ENCODE measurements around the gene ZW10.
"Not testable (repeated sequence)": the region's sequence is repeated elsewhere in the genome, so short reads cannot be mapped to it uniquely, and the experiment has no call there.

Gene ZW10

GRCh38 chr11:113779496-113779895 is 6.0 kb upstream of the ZW10 start, which contains the start of gene CLDN25:
CLDN25 (plus strand) TSS chr11:113779796; CDS start chr11:113779796, 0 bp downstream.
- peaks cover 3% of the 10 kb centered on the region; the same call in 1 of the 2 replicates for H3K4me1 ChIP-seq (ENCODE audit: insufficient read depth, low read length)
- H3K9ac ChIP-seq (ENCODE audit: low read depth, low read length), result no peak within 1 kb of the TSS
- H3K9me3 ChIP-seq (ENCODE audit: control insufficient read depth, insufficient read depth, low read length), result no peaks in the 10 kb centered on the region
- no peaks in the 10 kb centered on the region for H3K36me3 ChIP-seq (ENCODE audit: insufficient read depth, low read length)

DNA sequence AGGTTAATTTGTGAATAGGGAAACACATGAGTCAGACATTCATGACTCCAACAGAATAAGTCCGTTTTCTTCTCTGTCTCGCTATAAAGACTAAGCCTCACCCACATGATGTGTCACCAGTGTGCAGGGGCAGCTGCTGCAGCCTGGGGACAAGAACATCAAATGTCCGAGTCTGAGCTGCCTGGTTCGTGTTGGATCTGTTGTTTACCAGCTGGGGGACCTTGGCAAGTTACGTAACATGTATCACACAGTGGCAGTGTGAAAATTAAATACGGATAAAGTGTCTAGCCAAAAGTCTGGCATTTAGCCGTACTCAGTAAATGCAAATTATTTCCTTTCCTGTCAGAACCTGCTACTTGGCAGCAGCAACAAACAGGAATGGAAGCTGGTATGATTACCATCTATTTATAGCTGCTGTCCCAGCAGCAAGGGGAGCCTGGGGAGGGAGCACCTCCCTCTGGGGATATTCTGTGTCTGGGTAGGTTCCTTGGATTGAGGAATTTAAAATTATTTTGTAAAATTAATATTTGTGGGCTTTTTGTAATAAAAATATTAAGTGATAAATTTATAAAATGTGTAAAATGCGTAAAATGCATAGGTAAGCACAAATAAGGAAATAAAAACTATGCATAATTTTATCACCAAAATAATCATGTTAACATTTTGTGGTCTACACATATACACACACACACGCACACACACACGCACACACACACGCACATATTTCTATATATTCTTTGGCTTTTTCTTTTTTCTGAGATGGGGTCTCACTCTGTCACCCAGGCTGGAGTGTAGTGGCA is 4.8 kb upstream of the ZW10 start:
- no peaks in the 10 kb centered on the region for H3K9me3 ChIP-seq (ENCODE audit: control insufficient read depth, insufficient read depth, low read length)
- no peaks in the 10 kb centered on the region for H3K36me3 ChIP-seq (ENCODE audit: insufficient read depth, low read length)
- H3K9ac ChIP-seq (ENCODE audit: low read depth, low read length), result no peak overlapping the region
- peaks cover 3% of the 10 kb centered on the region; the same call in 1 of the 2 replicates for H3K4me1 ChIP-seq (ENCODE audit: insufficient read depth, low read length)

GRCh38 chr11:113774174-113774503 is 647 bp upstream of the ZW10 start:
- Histone ChIP-seq H3K9me3 (ENCODE audit: control insufficient read depth, insufficient read depth, low read length) (no peaks in the 10 kb centered on the region), H3K4me1 (ENCODE audit: insufficient read depth, low read length) (no peaks in the 10 kb centered on the region), H3K9ac (ENCODE audit: low read depth, low read length) (peak overlapping the region; percentile 96), H3K36me3 (ENCODE audit: insufficient read depth, low read length) (no peaks in the 10 kb centered on the region; the same call in 1 of the 2 replicates)

- no peaks in the 10 kb centered on the region for H3K9me3 ChIP-seq (ENCODE audit: control insufficient read depth, insufficient read depth, low read length)
- H3K4me1 ChIP-seq (ENCODE audit: insufficient read depth, low read length), result no peaks in the 10 kb centered on the region
Measured at GRCh38 chr11:113773092-113773415, 438 bp downstream of the ZW10 start.

GRCh38 chr11:113771964-113772363 is 1.5 kb downstream of the ZW10 start:
- no peak overlapping the region for H3K9ac ChIP-seq (ENCODE audit: low read depth, low read length)
- H3K9me3 ChIP-seq (ENCODE audit: control insufficient read depth, insufficient read depth, low read length), result no peaks in the 10 kb centered on the region
- no peaks in the 10 kb centered on the region for H3K4me1 ChIP-seq (ENCODE audit: insufficient read depth, low read length)
- peaks cover 6% of the 10 kb centered on the region; the same call in 1 of the 2 replicates for H3K36me3 ChIP-seq (ENCODE audit: insufficient read depth, low read length)

More at GRCh38 chr11:113773092-113773415, 438 bp downstream of the ZW10 start:
- Histone ChIP-seq H3K36me3 (ENCODE audit: insufficient read depth, low read length) (peaks cover 6% of the 10 kb centered on the region; the same call in 1 of the 2 replicates), H3K9ac (ENCODE audit: low read depth, low read length) (peak overlapping the region; percentile 96)

- Histone ChIP-seq H3K9me3 (ENCODE audit: control insufficient read depth, insufficient read depth, low read length) (no peaks in the 10 kb centered on the region), H3K9ac (ENCODE audit: low read depth, low read length) (no peak overlapping the region), H3K36me3 (ENCODE audit: insufficient read depth, low read length) (peaks cover 7% of the 10 kb centered on the region; the same call in 1 of the 2 replicates), H3K4me1 (ENCODE audit: insufficient read depth, low read length) (no peaks in the 10 kb centered on the region)
Measured at GRCh38 chr11:113764527-113765219, 8.8 kb downstream of the ZW10 start.

- not testable (repeated sequence) for H3K9ac ChIP-seq (ENCODE audit: low read depth, low read length); H3K9me3 ChIP-seq (ENCODE audit: control insufficient read depth, insufficient read depth, low read length); H3K36me3 ChIP-seq (ENCODE audit: insufficient read depth, low read length); H3K4me1 ChIP-seq (ENCODE audit: insufficient read depth, low read length)
Measured at GRCh38 chr11:113763040-113763439, 10.5 kb downstream of the ZW10 start.

- Histone ChIP-seq H3K4me1 (ENCODE audit: insufficient read depth, low read length) (no peaks in the 10 kb centered on the region), H3K9me3 (ENCODE audit: control insufficient read depth, insufficient read depth, low read length) (no peaks in the 10 kb centered on the region; the same call in 1 of the 2 replicates), H3K36me3 (ENCODE audit: insufficient read depth, low read length) (peaks cover 6% of the 10 kb centered on the region; the same call in 1 of the 2 replicates), H3K9ac (ENCODE audit: low read depth, low read length) (no peak overlapping the region)
Measured at GRCh38 chr11:113760241-113760640, 13.3 kb downstream of the ZW10 start.

- no peak overlapping the region for H3K9ac ChIP-seq (ENCODE audit: low read depth, low read length)
- H3K36me3 ChIP-seq (ENCODE audit: insufficient read depth, low read length), result 0 out of 2 replicates have a peak, but pooled peaks cover 3% of the 10 kb centered on the region
- no peaks in the 10 kb centered on the region; the same call in 1 of the 2 replicates for H3K9me3 ChIP-seq (ENCODE audit: control insufficient read depth, insufficient read depth, low read length)
- no peaks in the 10 kb centered on the region for H3K4me1 ChIP-seq (ENCODE audit: insufficient read depth, low read length)
Measured at GRCh38 chr11:113752932-113753331, 20.6 kb downstream of the ZW10 start.

DNA sequence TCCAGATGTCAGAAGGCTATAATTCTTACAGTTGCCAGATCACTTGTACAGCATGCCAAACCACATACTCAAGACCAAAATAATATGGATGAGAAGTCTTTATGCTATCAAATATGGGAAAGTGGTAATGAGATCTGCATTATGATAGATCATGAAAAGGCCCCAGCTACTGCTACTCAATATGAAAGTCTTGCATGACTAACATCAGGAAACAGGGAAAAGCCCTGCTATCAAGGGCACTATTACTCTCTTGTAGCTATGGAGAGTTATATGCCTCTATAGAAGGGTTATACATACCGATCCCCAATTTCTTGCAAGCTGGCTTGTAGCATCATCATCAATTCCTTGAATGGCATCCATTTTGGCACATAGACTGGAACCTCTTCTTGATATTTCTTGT is 37.2 kb downstream of the ZW10 start:
- Histone ChIP-seq H3K9me3 (ENCODE audit: control insufficient read depth, insufficient read depth, low read length) (no peaks in the 10 kb centered on the region), H3K9ac (ENCODE audit: low read depth, low read length) (no peak overlapping the region), H3K36me3 (ENCODE audit: insufficient read depth, low read length) (peaks cover 4% of the 10 kb centered on the region; the same call in 1 of the 2 replicates), H3K4me1 (ENCODE audit: insufficient read depth, low read length) (no peaks in the 10 kb centered on the region)

DNA sequence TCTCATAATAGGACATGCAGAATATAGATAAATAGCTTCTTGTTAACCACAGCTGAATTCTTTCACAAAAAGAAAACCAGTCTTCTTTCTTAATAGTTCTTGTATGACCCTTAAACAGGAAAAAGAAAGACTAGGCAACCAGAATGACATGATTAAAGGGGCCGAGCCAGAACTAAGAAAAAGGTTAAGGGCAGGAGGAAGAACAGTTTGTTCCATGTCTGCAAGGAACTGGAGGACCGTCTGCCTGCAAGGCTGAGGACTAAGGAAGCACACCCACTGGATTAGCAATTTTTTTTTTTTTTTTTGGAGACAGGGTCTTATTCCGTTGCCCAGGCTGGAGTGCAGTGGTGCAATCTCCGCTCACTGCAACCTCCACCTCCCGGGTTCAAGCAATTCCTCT is 41.4 kb downstream of the ZW10 start:
- H3K9ac ChIP-seq (ENCODE audit: low read depth, low read length), result no peak overlapping the region
- 0 out of 2 replicates have a peak, but pooled peaks cover 2% of the 10 kb centered on the region for H3K4me1 ChIP-seq (ENCODE audit: insufficient read depth, low read length)
- no peaks in the 10 kb centered on the region for H3K9me3 ChIP-seq (ENCODE audit: control insufficient read depth, insufficient read depth, low read length)
- H3K36me3 ChIP-seq (ENCODE audit: insufficient read depth, low read length), result no peaks in the 10 kb centered on the region

DNA sequence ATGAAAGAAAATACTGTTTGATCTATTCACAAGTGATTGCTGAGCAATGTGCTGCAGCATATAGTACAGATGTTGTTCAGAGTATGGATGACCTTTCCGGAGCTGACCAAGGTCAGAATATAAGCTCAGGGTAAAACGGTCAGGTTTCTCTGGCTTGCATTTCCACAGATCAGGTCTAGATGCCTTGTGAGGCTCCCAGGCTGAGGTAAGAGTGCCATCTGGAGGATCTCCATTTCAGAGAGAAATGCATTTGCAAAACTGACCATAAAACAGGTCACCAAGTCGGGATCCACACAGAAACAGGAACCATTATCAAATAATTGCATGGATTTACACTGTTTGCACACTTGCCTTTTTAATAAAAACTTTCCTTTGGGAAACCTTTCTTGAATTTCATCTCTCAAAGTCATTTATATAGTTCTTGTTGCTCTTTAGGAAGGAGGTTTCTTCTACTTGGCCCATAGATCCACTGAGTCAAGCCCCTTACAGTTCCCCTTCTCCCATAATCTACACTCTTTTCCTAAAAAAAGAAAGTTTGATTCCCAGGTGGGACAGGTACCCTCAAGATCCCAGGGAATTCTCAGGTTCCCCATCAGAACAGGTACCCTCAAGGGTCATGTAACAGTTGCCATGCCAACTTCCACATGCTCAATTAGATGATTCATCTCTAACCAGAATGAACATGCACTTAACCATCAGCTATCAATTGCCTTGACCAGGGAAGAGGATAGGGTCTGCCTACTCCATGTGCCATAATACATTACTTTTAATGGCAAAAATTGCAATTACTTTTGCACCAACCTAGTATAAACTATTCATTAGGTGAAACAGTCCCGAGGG is 42.4 kb downstream of the ZW10 start:
- H3K9me3 ChIP-seq (ENCODE audit: control insufficient read depth, insufficient read depth, low read length), result no peaks in the 10 kb centered on the region
- H3K4me1 ChIP-seq (ENCODE audit: insufficient read depth, low read length), result 0 out of 2 replicates have a peak, but pooled peaks cover 2% of the 10 kb centered on the region
- no peak overlapping the region for H3K9ac ChIP-seq (ENCODE audit: low read depth, low read length)
- H3K36me3 ChIP-seq (ENCODE audit: insufficient read depth, low read length), result no peaks in the 10 kb centered on the region

DNA sequence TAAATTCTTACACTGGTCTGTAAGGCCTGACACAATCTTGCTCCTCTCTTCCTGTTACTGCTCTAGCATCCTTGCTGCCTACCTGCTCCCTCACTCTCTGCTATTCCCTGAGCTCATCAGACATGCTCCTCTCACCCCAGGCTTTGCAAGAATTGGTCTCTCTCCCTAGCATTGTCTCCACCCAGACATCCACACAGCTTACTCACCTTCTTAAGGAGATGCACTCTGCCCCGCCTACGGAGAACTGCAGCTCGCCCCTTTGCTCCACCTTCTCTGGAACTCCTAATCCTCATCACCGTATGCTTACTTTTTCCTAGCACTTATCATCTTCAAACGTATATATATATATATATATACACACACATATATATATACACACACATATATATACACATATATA is 44.0 kb downstream of the ZW10 start:
- Histone ChIP-seq H3K4me1 (ENCODE audit: insufficient read depth, low read length) (0 out of 2 replicates have a peak, but pooled peaks cover 2% of the 10 kb centered on the region), H3K36me3 (ENCODE audit: insufficient read depth, low read length) (no peaks in the 10 kb centered on the region), H3K9ac (ENCODE audit: low read depth, low read length) (no peak overlapping the region), H3K9me3 (ENCODE audit: control insufficient read depth, insufficient read depth, low read length) (no peaks in the 10 kb centered on the region)

- Histone ChIP-seq H3K9me3 (ENCODE audit: control insufficient read depth, insufficient read depth, low read length) (no peaks in the 10 kb centered on the region), H3K9ac (ENCODE audit: low read depth, low read length) (no peak overlapping the region), H3K36me3 (ENCODE audit: insufficient read depth, low read length) (no peaks in the 10 kb centered on the region), H3K4me1 (ENCODE audit: insufficient read depth, low read length) (0 out of 2 replicates have a peak, but pooled peaks cover 2% of the 10 kb centered on the region)
Measured at GRCh38 chr11:113728814-113729213, 44.7 kb downstream of the ZW10 start.

Measured in ES-I3 (cell line).